Measurements from ENCODE around the gene SYNE2. TPM values are rescaled to one million over a fixed set of nuclear protein-coding genes. Genes with fewer than 3 reads are reported as not detected.

Gene SYNE2
- total RNA-seq, 1 experiment from 2014 or later, result 16.0 TPM

- no peak overlapping the region for H3K27ac ChIP-seq (ENCODE audit: low read length)
- H3K9me3 ChIP-seq (ENCODE audit: low read length), result no peaks in the 10 kb centered on the region
- H3K9ac ChIP-seq (ENCODE audit: low read length), result no peak overlapping the region
- no peak overlapping the region for H2AFZ ChIP-seq (ENCODE audit: low read length)
- H3K4me2 ChIP-seq (ENCODE audit: low read length), result no peak overlapping the region
- CTCF ChIA-PET, result no interaction called here
- H3K4me3 ChIP-seq (ENCODE audit: low read length), result no peak overlapping the region
- no peaks in the 10 kb centered on the region for H3K79me2 ChIP-seq (ENCODE audit: low read length)
- H3K4me1 ChIP-seq (ENCODE audit: insufficient read depth, low read length), result peaks cover 4% of the 10 kb centered on the region; the same call in 1 of the 2 replicates
- no peaks in the 10 kb centered on the region for H3K36me3 ChIP-seq (ENCODE audit: low read depth, low read length)
- ATAC-seq (no peak), DNase-seq (no peak)
- H3F3A ChIP-seq (ENCODE audit: low read length, unreplicated experiment), result no peaks in the 10 kb centered on the region
- BruUV-seq (replicated peaks), result no TSS peak
- no peaks in the 10 kb centered on the region for H3K9me2 ChIP-seq (replicated peaks; ENCODE audit: low read length)
- no peaks in the 10 kb centered on the region for H3K27me3 ChIP-seq (ENCODE audit: low read length)
- no peaks in the 10 kb centered on the region for H4K20me1 ChIP-seq (ENCODE audit: low read length)
- intact Hi-C loops (cut with micrococcal nuclease), result no loop called here
- POLR2A ChIA-PET (ENCODE audit: unreplicated experiment), result no interaction called here
- TF ChIP-seq EZH2phosphoT487 (IDR thresholded peaks at IDR 0.05; ENCODE audit: borderline replicate concordance, low read length) (no peak), EZH2 (IDR thresholded peaks at IDR 0.05; ENCODE audit: low read length, unreplicated experiment) (no peak), CTCF (conservative IDR thresholded peaks at IDR 0.05; ENCODE audit: low read depth, low read length) (no peak)
Observed at GRCh38 chr14:64194404-64194803, 341.6 kb downstream of the SYNE2 start.

- Histone ChIP-seq H3F3A (ENCODE audit: low read length, unreplicated experiment) (no peaks in the 10 kb centered on the region), H3K4me3 (ENCODE audit: low read length) (no peak overlapping the region)
- intact Hi-C loops (cut with micrococcal nuclease), result no loop called here
Observed at GRCh38 chr14:64195199-64195598, 342.4 kb downstream of the SYNE2 start.

More at GRCh38 chr14:64195199-64195598, 342.4 kb downstream of the SYNE2 start:
- H4K20me1 ChIP-seq (ENCODE audit: low read length), result no peaks in the 10 kb centered on the region
- ChIA-PET CTCF (no interaction called here), POLR2A (ENCODE audit: unreplicated experiment) (no interaction called here)
- no peaks in the 10 kb centered on the region for H3K79me2 ChIP-seq (ENCODE audit: low read length)
- H3K27ac ChIP-seq (ENCODE audit: low read length), result no peak overlapping the region
- H3K9me2 ChIP-seq (replicated peaks; ENCODE audit: low read length), result no peaks in the 10 kb centered on the region
- TF ChIP-seq EZH2 (IDR thresholded peaks at IDR 0.05; ENCODE audit: low read length, unreplicated experiment) (no peak), CTCF (conservative IDR thresholded peaks at IDR 0.05; ENCODE audit: low read depth, low read length) (no peak), EZH2phosphoT487 (IDR thresholded peaks at IDR 0.05; ENCODE audit: borderline replicate concordance, low read length) (no peak)
- DNase-seq (no peak), ATAC-seq (no peak)
- H3K27me3 ChIP-seq (ENCODE audit: low read length), result no peaks in the 10 kb centered on the region
- BruUV-seq (replicated peaks), result no TSS peak
- H3K9ac ChIP-seq (ENCODE audit: low read length), result no peak overlapping the region
- H2AFZ ChIP-seq (ENCODE audit: low read length), result no peak overlapping the region
- no peaks in the 10 kb centered on the region for H3K9me3 ChIP-seq (ENCODE audit: low read length)
- H3K4me1 ChIP-seq (ENCODE audit: insufficient read depth, low read length), result peaks cover 4% of the 10 kb centered on the region; the same call in 1 of the 2 replicates
- H3K36me3 ChIP-seq (ENCODE audit: low read depth, low read length), result no peaks in the 10 kb centered on the region
- H3K4me2 ChIP-seq (ENCODE audit: low read length), result no peak overlapping the region

Measured in PC-3 (cell line).